Activated CD4-positive, alpha-beta T cell treated with anti-CD3 and anti-CD28 coated beads for 36 hours (primary cell): ENCODE results near the gene CLECL1. TPM values are rescaled to one million over a fixed set of nuclear protein-coding genes. Genes with fewer than 3 reads are reported as not detected.
"Not testable (repeated sequence)": the region's sequence is repeated elsewhere in the genome, so short reads cannot be mapped to it uniquely, and the experiment has no call there.

Experiments used
- ATAC-seq: fragments of 200-7000 bp; cut with Tn5 transposase; one replicate; pipeline ENCODE4 v1.10.0; 2021; ENCODE audit warnings: mild to moderate bottlenecking, moderate library complexity
- CTCF ChIA-PET: fragments of 350-600 bp; sonication (Branson Sonifier 250); formaldehyde crosslinking; loops from one replicate; lab custom pipeline; 2021; ENCODE audit warnings: antibody characterized with exemption; lab: Charles Lee
- POLR2A ChIA-PET: fragments of 350-600 bp; sonication (Branson Sonifier 250); formaldehyde crosslinking; loops from one replicate; lab custom pipeline; 2021; ENCODE audit warnings: antibody characterized with exemption, inconsistent platforms; lab: Charles Lee
- DNase-seq: peaks from one replicate; pipeline ENCODE4 v3.0.0-alpha.2; 2020
- H3K27ac Mint-ChIP-seq: one replicate; pipeline ENCODE4 v1.8.0; 2021; ENCODE audit warnings: mixed read lengths
- H3K27me3 Mint-ChIP-seq: one replicate; pipeline ENCODE4 v1.8.0; 2021; ENCODE audit warnings: mixed read lengths
- H3K36me3 Mint-ChIP-seq: one replicate; pipeline ENCODE4 v1.8.0; 2021; ENCODE audit warnings: low read depth, mixed read lengths
- H3K4me1 Mint-ChIP-seq: one replicate; pipeline ENCODE4 v1.8.0; 2021; ENCODE audit warnings: mixed read lengths
- H3K4me3 Mint-ChIP-seq: one replicate; pipeline ENCODE4 v1.8.0; 2021; ENCODE audit warnings: mild to moderate bottlenecking, moderate library complexity, mixed read lengths
- H3K9me3 Mint-ChIP-seq: one replicate; pipeline ENCODE4 v1.8.0; 2021; ENCODE audit warnings: low read depth, mixed read lengths
- intact Hi-C, 2 experiments: fragments of 100-400 bp; cut with DNase I in 1 of 2; cut with micrococcal nuclease in 1 of 2; formaldehyde crosslinking; loops; one replicate each; pipeline versions ENCODE4 v1.14.2 to v1.15.1; 2022 to 2024; cut with DNase I, micrococcal nuclease
- total RNA-seq, 2 experiments: library from RNA; stranded (reverse); gene quantifications; one replicate each; pipeline ENCODE4 v1.2.3, GENCODE V29; 2021

CLECL1 gene
- total RNA-seq, 2 experiments from 2014 or later, result 3.1 to 3.8 TPM

- DNase-seq (no peak), ATAC-seq (no peak)
- intact Hi-C loops, result loop anchor here in 1 of 2 experiments (10.0 kb wide), 1 partner anchor 393 kb away; no protein-coding TSS in a partner anchor
- no peaks in the 10 kb centered on the region for H3K9me3 Mint-ChIP-seq
- peaks cover 26% of the 10 kb centered on the region for H3K4me1 Mint-ChIP-seq
- ChIA-PET CTCF (interaction anchor here (0.9 to 2.5 kb wide), 3 partner anchors 10 to 20 kb away, joined by 3 to 7 read pairs (median 6); no protein-coding TSS in a partner anchor), POLR2A (no interaction called here)
- peaks cover 2% of the 10 kb centered on the region for H3K36me3 Mint-ChIP-seq
- H3K27me3 Mint-ChIP-seq, result no peaks in the 10 kb centered on the region
- H3K27ac Mint-ChIP-seq, result no peak overlapping the region
- no peak overlapping the region for H3K4me3 Mint-ChIP-seq
Measured at GRCh38 chr12:9727813-9728212, 5.1 kb downstream of the CLECL1 start.

DNA sequence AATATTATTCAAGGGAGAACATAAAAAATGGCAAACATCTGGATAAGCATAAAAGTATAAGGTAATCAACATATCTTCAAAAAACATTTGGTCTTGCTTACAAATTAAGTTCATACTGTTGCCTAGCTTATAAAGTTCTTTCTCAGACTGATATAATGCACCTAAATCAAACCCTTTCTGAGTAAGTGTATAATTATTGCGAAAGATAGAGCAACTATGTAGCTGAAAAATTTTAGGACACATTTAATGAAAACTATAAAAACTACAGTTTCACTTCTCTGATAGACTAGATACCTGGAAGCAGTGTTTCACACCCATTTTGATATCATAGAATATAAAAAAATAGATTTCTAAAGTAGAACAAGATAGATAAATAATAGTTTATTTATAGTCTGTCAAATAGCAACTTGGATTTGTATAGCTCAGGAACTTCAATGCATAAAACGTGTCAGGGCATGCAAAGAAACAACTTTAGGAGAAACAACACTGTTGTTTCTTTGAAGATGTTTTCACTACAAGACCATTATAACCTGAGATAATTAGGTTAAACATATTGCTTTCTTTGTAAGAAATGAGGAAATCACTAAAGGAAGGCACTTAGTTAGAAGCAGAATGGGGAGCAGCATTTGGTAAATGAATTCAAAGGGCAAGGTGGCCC, 7.6 kb downstream of the CLECL1 start:
- Mint-ChIP-seq H3K4me1 (peaks cover 20% of the 10 kb centered on the region), H3K4me3 (no peak overlapping the region), H3K36me3 (peaks cover 1% of the 10 kb centered on the region), H3K9me3 (no peaks in the 10 kb centered on the region), H3K27ac (no peak overlapping the region), H3K27me3 (no peaks in the 10 kb centered on the region)
- DNase-seq, result no peak
- ATAC-seq, result no peak
- POLR2A ChIA-PET, result interaction anchor here (0.6 kb wide), 1 partner anchor 29 kb away, joined by 3 read pairs; no protein-coding TSS in a partner anchor
- intact Hi-C loops, result loop anchor here in 1 of 2 experiments (10.0 kb wide), 1 partner anchor 391 kb away; no protein-coding TSS in a partner anchor
- CTCF ChIA-PET, result interaction anchor here (0.6 to 2.0 kb wide), 8 partner anchors 9 to 379 kb away, joined by 3 to 9 read pairs (median 4); no protein-coding TSS in a partner anchor

DNA sequence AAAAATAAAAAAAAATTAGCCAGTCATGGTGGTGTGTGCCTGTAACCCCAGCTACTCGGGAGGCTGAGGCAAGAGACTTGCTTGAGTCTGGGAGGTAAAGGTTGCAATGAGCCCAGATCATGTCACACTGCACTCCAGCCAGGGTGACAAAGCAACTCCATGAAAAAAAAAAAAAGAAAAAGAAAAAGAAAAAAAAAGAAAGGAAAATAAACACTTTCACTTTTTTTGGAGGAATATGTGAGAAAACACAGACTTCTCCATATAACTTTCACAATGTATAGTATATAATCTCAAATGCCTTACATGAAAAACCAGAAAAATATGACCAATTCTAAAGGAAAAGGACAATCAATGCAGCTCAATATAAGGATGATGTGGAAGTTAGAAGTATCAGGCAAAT, 8.9 kb downstream of the CLECL1 start:
- ChIA-PET POLR2A (no interaction called here), CTCF (interaction anchor here (1.8 to 2.0 kb wide), 2 partner anchors 12 to 19 kb away, joined by 4 to 5 read pairs; no protein-coding TSS in a partner anchor)
- intact Hi-C loops, result loop anchor here in 1 of 2 experiments (10.0 kb wide), 1 partner anchor 389 kb away; no protein-coding TSS in a partner anchor

GRCh38 chr12:9721394-9722092, 11.4 kb downstream of the CLECL1 start:
- H3K9me3 Mint-ChIP-seq, result no peaks in the 10 kb centered on the region
- intact Hi-C loops, result loop anchor here in 1 of 2 experiments (10.0 kb wide), 1 partner anchor 387 kb away; no protein-coding TSS in a partner anchor
- ATAC-seq (no peak), DNase-seq (no peak)
- POLR2A ChIA-PET, result interaction anchor here (0.5 kb wide), 1 partner anchor 17 kb away, joined by 3 read pairs; no protein-coding TSS in a partner anchor
- H3K36me3 Mint-ChIP-seq, result peaks cover 1% of the 10 kb centered on the region
- CTCF ChIA-PET, result interaction anchor here (0.5 to 2.1 kb wide), 10 partner anchors 10 to 92 kb away, joined by 3 to 12 read pairs (median 6); no protein-coding TSS in a partner anchor
- no peak overlapping the region for H3K4me3 Mint-ChIP-seq
- peaks cover 28% of the 10 kb centered on the region for H3K4me1 Mint-ChIP-seq
- H3K27ac Mint-ChIP-seq, result no peak overlapping the region
- no peaks in the 10 kb centered on the region for H3K27me3 Mint-ChIP-seq

More for the DNA sequence above, 8.9 kb downstream of the CLECL1 start:
- ATAC-seq (no peak), DNase-seq (no peak)
- no peaks in the 10 kb centered on the region for H3K9me3 Mint-ChIP-seq
- peaks cover 26% of the 10 kb centered on the region for H3K4me1 Mint-ChIP-seq
- no peak overlapping the region for H3K27ac Mint-ChIP-seq
- H3K4me3 Mint-ChIP-seq, result no peak overlapping the region
- peaks cover 1% of the 10 kb centered on the region for H3K36me3 Mint-ChIP-seq
- H3K27me3 Mint-ChIP-seq, result no peaks in the 10 kb centered on the region

- ChIA-PET POLR2A (no interaction called here), CTCF (interaction anchor here (2.0 kb wide), 1 partner anchor 12 kb away, joined by 8 read pairs; no protein-coding TSS in a partner anchor)
- ATAC-seq, result peak; percentile 96
- no peaks in the 10 kb centered on the region for H3K9me3 Mint-ChIP-seq
- H3K4me3 Mint-ChIP-seq, result no peak overlapping the region
- intact Hi-C loops, result loop anchor here in 1 of 2 experiments (10.0 kb wide), 1 partner anchor 385 kb away; no protein-coding TSS in a partner anchor
- peak; percentile 39 for DNase-seq
- no peaks in the 10 kb centered on the region for H3K27me3 Mint-ChIP-seq
- no peak overlapping the region for H3K27ac Mint-ChIP-seq
- peaks cover 37% of the 10 kb centered on the region for H3K4me1 Mint-ChIP-seq
- H3K36me3 Mint-ChIP-seq, result peaks cover 1% of the 10 kb centered on the region
Measured at GRCh38 chr12:9719790-9720189, 13.1 kb downstream of the CLECL1 start.

DNA sequence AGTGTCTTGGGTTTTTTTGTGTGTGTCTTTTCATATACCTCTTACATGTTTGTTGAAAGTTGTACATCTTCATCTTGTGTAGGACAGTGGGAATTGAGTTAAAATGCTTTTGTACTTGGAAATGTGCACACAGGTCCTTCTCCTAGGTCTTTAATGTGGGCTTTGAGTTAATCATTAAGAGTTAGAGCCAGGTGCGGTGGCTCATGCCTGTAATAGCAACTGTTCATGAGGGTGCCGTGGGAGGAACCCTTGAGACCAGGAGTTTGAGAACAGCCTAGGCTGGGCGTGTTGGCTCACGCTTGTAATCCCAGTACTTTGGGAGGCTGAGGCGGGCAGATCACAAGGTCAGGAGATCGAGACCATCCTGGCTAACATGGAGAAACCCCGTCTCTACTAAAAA, 13.9 kb downstream of the CLECL1 start:
- intact Hi-C loops, result no loop called here
- H3K4me1 Mint-ChIP-seq, result peaks cover 37% of the 10 kb centered on the region
- ChIA-PET CTCF (no interaction called here), POLR2A (no interaction called here)
- H3K36me3 Mint-ChIP-seq, result peaks cover 1% of the 10 kb centered on the region
- no peak for ATAC-seq
- H3K4me3 Mint-ChIP-seq, result no peak overlapping the region
- H3K9me3 Mint-ChIP-seq, result no peaks in the 10 kb centered on the region
- no peaks in the 10 kb centered on the region for H3K27me3 Mint-ChIP-seq
- no peak overlapping the region for H3K27ac Mint-ChIP-seq
- no peak for DNase-seq

- H3K27ac Mint-ChIP-seq, result no peak overlapping the region
- H3K4me3 Mint-ChIP-seq, result no peak overlapping the region
- no peaks in the 10 kb centered on the region for H3K9me3 Mint-ChIP-seq
- H3K27me3 Mint-ChIP-seq, result no peaks in the 10 kb centered on the region
- ATAC-seq, result no peak
- ChIA-PET POLR2A (interaction anchor here (0.7 kb wide), 1 partner anchor 74 kb away, joined by 3 read pairs; no protein-coding TSS in a partner anchor), CTCF (interaction anchor here (0.7 to 2.3 kb wide), 9 partner anchors 8 to 345 kb away, joined by 3 to 18 read pairs (median 5); no protein-coding TSS in a partner anchor)
- no peak for DNase-seq
- H3K4me1 Mint-ChIP-seq, result peaks cover 35% of the 10 kb centered on the region
- H3K36me3 Mint-ChIP-seq, result no peaks in the 10 kb centered on the region
- intact Hi-C loops, result no loop called here
Measured at GRCh38 chr12:9717070-9717925, 15.6 kb downstream of the CLECL1 start.

DNA sequence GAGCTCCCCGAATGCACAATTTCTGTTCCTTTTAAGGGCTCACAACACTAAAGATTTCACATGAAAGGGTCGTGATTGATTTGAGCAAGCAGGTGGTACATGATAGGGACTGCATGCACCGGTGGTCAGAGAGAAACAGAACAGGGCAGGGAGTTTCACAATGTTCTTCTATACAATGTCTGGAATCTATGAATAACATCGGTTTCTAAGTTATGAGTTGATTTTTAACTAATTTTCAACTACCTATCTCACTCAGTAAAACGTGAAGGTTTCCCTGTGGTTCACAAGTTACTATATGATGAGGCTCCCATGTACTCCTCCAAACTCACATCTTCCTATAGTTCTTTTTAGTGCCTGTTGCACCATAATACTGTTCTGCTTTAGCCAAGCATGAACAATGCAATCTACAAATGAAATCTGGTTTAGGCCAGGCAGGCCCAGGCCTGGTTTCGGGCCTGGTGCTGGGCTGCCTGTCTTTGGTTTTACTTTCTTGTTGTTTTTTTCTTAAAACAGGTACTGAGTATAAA, 19.8 kb downstream of the CLECL1 start:
- H3K9me3 Mint-ChIP-seq, H3K27me3 Mint-ChIP-seq, H3K36me3 Mint-ChIP-seq, H3K4me3 Mint-ChIP-seq, DNase-seq, H3K27ac Mint-ChIP-seq, POLR2A ChIA-PET, intact Hi-C loops: not testable (repeated sequence)
- H3K4me1 Mint-ChIP-seq, result peaks cover 30% of the 10 kb centered on the region
- peak; percentile 61 for ATAC-seq
- CTCF ChIA-PET, result interaction anchor here (1.9 kb wide), 1 partner anchor 12 kb away, joined by 4 read pairs; no protein-coding TSS in a partner anchor

GRCh38 chr12:9711664-9712063, 21.2 kb downstream of the CLECL1 start:
- DNase-seq, result no peak
- POLR2A ChIA-PET, result interaction anchor here (0.5 kb wide), 1 partner anchor 11 kb away, joined by 3 read pairs; no protein-coding TSS in a partner anchor

More at GRCh38 chr12:9711664-9712063, 21.2 kb downstream of the CLECL1 start:
- Mint-ChIP-seq H3K27ac (no peak overlapping the region), H3K4me1 (peaks cover 43% of the 10 kb centered on the region), H3K9me3 (peaks cover 2% of the 10 kb centered on the region), H3K4me3 (no peak overlapping the region), H3K27me3 (no peaks in the 10 kb centered on the region), H3K36me3 (peaks cover 3% of the 10 kb centered on the region)
- intact Hi-C loops, result no loop called here
- CTCF ChIA-PET, result interaction anchor here (0.6 to 1.9 kb wide), 6 partner anchors 9 to 78 kb away, joined by 3 to 5 read pairs (median 3); no protein-coding TSS in a partner anchor
- ATAC-seq, result no peak
